Measurements from ENCODE around the gene MACROH2A2.
"Not testable (repeated sequence)": the region's sequence is repeated elsewhere in the genome, so short reads cannot be mapped to it uniquely, and the experiment has no call there.

The MACROH2A2 gene

DNA sequence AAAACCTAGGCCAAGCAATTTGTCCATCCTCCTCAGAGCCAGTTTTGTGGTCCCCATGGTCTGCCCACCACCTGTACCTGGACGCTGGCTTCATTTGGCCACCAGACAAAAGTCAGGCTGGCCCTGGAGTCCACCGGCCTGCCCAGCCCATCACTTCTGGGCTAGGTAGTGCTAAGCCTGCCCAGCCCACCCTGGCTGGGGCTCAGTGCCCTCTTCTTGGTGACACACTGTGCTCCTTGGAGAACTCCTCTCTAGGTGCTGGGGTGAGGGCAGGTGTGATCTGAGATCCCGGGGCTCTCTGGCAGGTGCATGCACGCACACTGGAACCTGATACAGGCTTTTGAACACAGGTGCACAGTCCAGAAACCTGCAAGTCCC, 78.9 kb downstream of the MACROH2A2 start:
- DNase-seq (ENCODE audit: low spot score) = no peak

DNA sequence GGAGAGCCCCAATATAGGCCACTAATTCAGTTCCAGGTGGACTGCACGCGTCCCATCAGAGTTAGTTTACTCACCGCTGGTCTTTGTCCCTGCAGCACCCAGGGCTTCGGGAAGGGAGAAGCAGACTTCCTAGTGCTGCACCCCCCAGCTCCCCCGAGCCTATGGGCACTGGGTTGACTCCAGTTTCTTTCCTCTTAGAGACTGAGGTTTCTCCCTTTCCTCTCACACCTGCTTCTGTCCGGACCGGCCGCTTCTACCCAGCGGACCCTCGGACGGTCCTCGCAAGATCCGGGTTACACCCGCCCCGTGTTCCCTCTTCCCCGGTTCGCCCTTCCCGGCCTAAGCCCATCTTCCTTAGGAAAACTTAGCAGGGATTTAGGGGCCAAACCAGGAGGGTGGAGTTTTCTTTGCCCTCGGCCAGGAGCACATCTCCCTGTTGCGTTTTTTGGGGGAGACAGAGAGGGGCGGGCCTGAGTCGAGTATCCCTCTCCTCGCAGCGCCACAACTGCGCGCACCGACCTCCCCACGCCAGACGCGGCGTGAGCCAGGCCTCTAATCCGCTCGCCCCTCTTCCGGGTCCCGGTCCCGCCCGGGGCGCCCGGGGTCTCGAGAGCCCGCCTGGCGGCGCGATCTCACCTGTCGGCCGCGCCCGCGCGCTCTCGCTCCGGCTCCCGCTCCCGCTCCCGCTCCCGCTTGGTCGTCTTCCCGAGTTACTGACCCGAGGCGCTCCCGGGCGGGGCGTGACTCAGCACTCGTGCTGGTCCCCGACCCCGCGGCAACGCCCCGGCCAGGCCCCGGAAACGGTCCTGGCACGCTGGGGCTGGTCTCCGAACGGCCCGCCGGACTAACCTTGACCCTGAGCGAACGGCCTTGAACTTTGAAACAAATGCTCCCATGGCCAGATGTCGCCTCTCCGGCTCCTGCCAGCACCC, 79.7 kb downstream of the MACROH2A2 start, which contains the start of gene AIFM2:
Gene AIFM2 (minus strand): TSS at position 728 of the 932 bp plus-strand sequence. CDS start 8,741 bp downstream, outside the sequence.
- DNase-seq (ENCODE audit: low spot score) = peak; percentile 95

DNA sequence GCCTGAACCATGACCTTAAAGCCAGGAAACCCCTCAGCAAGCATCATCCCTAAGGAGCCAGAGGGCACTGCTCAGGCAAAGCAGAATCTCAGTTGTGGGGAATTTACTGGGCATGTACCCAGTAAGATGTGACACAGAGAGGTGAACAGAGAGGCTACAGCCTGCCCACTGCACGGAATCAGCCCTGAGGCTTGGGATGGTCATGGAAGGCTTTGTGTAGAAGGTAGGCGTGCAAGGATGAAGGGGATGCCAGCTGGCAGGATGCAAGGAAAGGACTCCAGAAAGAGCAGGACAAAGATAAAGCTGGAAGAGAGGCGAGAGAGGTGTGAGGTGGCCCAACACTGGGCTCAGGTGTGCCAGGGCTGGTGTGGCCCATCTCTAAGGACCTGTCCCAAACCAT, 82.4 kb downstream of the MACROH2A2 start:
- no peak for DNase-seq (ENCODE audit: low spot score)

DNA sequence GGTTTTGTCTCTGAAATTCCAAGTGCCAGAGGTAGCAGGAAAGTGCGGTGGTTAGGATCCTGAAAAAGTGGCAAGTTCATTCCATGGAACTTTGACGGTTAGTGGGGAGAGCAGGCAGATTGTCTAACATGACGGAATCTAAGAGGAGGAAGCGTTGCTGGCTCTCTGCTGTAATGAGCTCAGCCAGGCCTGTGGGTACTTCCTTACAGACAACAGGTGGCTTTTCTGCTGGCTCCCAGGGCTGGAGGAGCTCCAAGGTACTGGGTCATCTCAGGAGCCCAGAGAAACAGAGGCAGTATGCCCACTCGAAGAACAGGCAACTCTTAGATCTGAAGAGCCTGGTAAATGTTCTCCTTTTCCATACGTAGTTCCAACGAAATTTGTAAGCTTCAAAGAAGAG, 83.0 kb downstream of the MACROH2A2 start:
- no peak for DNase-seq (ENCODE audit: low spot score)

DNA sequence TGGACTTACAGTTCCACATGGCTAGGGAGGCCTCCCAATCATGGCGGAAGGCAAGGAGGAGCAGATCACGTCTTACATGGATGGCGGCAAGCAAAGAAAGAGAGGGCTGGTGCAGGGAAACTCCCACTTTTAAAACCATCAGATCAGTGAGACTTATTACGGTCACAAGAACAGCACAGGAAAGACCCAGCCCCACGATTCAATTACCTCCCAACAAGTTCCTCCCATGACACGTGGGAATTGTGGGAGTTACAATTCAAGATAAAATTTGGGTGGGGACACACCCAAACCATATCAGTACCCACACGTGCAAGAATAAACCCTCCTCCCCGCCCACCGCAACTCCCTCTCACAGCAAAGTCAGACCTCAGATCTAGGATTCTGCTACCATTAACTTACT, 84.5 kb downstream of the MACROH2A2 start:
- no peak for DNase-seq (ENCODE audit: low spot score)

DNA sequence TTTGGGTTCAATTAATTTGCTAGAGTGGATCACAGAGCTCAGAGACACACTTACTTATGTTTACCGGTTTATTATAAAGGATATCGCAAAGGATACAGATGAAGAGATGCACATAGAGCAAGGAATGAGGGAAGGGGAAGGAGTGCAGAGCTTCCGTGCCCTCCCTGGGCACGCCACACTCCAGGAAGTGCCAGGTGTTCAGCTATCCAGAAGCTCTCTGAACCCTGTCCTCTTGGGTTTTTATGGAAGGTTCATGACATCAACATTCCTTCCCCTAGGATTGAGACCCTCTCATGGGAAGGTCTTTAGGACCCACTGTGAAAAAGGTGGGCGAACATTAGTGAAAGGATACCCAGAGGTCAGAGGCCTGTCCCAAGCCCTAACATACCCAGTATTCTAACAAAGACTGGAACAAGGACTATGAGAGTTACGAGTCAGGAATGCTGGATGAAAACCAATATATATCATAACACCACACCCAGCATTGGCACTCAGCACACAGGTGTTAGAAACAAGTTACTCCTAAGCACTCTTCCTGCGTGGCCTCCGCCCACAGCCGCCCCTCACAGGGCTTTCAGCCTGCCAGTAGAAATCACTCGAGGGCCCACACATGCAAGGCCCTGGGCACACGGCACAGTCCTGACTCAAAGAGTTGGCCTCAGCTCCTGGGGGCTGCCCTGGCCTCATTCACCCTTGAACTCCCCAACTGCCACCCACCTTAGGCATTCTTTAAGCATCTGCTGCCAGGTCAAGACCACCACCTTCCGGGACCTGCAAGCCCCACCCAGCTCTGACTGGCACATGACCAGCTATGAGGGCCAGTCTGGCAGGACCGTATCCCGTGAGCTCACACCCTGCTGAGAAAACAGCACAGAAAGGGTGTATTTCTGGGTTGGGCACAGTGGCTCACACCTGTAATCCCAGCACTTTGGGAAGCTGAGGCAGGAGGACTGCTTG, 85.6 kb downstream of the MACROH2A2 start:
- DNase-seq (ENCODE audit: low spot score) = no peak

DNA sequence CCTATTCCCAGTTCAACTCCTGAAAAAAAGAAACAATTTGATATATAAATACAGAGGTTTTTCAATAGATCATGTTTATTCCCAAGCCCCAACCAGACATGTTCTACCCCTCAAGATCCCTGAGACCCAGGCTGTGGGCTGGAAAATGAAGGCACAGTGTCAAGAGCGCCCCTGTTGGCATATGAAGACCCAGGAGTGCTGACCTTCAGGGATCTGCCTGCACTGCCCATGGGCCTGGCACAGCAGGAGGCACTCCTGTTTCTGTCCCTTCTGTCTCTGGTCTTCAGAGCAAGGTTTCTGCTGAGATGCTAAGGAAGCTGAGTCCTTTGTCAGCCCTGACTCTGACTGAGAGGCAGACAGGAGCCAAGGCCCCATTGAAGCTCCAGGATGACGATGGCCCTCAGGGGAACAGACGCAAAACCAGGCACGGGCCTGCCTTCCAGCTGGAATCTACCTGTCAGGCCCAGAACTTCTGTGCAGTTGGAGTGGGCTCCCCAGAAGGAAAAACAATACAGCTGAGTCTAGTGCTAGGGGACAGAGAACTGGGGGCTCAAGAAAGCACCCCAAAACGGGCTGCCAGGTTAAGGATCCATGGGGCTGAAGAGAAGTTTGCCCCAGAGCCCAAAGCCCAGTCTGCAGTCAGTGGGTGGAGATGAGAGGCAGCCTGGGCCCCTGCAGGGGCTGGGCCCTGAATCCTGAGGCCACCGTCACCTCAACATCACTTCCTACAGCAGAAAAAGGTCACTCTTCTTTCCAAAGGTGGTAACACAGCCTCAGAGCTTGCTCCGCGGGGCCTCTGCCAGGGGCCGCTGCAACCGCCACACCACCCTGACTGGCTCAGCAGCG, 86.7 kb downstream of the MACROH2A2 start:
- no peak for DNase-seq (ENCODE audit: low spot score)

DNA sequence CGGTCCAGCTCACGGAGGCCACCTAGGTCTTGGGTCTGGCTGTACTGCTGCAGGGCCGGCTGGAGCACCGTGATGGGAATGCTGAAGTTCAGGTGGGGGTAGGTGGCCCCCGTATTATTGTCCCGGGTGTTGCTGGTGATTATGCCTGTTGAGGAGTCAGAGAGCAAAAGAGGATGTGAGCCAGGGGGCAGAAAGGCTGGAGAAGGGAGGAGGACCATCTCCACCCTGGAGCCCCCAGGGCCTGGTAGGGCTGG, 87.3 kb downstream of the MACROH2A2 start:
- DNase-seq (ENCODE audit: low spot score) = no peak

DNA sequence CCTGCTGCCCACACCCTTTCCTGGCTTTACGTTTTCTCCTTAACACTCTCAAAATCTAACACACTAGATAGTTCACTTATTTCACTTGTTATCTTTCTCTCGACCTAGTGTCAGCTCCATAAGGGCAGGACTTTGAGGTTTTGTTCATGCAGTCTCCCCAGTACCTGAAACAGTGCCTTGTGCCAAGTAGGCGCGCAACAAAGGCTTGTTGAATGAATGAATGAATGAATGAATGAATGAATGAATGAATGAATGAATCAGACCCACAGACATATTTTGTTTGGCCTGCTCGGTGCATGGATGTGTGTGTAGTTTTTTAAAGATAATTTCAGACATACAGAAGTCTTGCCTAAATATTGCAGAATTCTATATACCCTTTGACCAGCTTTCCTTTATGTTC, 87.7 kb downstream of the MACROH2A2 start:
- DNase-seq (ENCODE audit: low spot score) = no peak

DNA sequence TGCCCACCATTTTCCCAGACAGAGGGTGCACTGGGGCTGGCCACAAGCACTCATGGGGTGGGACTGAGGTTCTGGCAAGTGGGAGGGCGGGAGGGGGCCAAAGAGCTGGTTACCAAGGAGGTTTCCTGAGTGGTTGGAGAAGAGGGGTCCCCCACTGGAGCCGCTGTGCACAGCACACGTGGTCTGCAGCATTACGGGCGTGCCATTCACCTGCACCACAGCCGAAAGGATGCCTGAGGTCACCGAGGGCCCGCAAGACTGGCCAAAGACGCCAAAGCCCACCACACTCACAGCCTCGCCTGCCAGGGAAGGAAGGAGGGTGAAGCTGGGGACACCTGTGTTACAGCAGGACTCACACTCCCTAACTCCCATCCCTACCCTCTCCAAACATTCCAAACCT, 89.9 kb downstream of the MACROH2A2 start:
- DNase-seq (ENCODE audit: low spot score) = no peak

DNA sequence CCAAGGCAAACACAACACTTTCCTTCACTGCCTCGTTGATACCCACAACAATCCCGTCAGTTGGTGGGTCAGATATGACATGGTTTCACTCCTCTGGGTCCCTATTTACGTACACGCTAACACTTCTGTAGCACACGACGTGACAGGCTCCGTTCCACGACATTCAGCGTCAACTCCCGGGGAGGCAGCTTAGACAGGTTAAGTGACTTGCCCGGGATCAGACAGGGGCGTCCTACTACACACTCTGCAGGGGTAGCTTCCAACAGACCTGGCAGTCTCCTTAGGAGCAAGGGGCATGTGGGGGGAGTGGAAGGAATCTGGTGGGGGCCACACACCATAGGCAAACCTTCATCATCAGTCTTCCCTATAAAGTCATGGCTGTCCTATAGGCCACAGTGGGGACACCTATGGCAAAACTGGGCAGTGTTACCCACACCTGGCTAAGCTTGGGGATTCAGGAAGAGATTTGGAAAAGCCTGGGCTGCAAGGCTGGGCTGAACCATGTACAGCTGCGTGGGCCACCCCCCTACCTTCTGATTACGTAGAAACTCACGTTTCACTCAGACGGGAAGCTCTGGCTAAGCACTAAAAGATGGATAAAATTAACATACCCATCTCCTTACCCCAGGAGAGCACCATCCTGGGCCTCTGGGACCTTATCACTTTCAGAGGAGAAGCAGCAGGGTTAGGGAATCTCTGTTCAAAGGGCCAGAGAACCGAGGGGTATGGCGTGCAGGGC, 91.9 kb downstream of the MACROH2A2 start:
- DNase-seq (ENCODE audit: low spot score) = no peak

DNA sequence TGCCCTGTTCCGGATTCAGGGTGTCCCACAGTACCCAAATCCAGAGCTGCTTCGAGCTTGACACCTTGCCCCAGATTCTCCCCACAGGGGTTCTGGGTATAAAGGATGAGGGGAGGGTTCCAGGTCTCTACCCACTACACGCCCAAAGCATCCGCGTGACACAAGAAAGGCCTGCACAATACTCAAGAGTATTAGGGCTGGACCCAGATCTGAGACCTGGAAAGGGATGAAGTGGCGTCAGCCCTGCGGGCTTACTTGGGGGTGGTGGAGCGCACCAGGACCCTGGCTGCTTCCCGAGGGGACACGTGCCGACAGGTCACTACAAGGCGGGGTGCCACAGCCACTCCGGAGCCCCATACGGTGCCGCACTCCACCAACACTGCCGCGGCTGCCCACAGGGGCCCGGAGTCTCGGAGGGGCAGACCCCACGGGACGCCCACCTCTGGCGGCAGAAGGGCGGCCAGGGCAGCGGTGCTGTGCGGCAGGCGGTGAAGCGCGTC, 92.6 kb downstream of the MACROH2A2 start:
- no peak for DNase-seq (ENCODE audit: low spot score)

DNA sequence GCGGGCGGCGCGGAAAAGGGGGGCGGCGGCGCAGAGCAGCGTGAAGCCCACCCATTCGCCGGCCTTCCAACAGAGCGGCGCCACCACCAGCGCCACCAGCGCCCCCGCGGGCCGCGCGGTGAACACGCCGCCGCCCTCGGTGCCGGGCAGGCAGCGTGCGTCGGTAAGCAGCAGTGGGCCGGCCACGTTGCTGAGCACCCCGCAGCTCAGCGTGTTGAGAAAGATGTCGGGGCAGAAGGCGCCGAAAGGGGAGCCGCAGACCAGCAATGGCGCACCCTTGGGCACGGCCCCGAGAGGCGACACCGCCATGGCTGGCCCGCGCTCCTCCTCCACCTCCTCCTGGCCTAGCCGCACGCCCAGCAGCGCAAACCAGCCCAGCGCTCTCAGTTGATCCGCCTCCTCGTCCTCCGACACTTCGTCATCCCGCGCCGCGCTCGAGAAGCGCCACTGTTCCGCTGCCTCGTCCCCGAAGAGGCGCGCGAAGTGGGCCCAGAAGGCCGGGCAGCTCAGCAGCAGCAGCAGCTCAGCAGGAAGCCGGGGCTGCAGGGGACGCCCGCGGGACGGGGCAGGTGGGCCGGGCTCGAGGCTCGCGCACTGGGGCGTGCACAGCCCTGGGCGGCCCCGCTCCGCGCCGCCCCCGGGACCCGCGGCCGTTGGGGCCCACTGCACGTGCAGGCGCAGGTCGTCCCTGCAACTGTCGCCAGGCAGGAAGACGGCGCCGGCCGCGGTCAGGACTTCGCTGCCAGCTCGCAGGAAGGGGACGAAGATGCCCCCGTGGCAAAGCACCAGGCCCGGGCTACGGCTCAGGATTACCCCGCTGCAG, 93.2 kb downstream of the MACROH2A2 start:
- DNase-seq (ENCODE audit: low spot score) = peak; percentile 77

DNA sequence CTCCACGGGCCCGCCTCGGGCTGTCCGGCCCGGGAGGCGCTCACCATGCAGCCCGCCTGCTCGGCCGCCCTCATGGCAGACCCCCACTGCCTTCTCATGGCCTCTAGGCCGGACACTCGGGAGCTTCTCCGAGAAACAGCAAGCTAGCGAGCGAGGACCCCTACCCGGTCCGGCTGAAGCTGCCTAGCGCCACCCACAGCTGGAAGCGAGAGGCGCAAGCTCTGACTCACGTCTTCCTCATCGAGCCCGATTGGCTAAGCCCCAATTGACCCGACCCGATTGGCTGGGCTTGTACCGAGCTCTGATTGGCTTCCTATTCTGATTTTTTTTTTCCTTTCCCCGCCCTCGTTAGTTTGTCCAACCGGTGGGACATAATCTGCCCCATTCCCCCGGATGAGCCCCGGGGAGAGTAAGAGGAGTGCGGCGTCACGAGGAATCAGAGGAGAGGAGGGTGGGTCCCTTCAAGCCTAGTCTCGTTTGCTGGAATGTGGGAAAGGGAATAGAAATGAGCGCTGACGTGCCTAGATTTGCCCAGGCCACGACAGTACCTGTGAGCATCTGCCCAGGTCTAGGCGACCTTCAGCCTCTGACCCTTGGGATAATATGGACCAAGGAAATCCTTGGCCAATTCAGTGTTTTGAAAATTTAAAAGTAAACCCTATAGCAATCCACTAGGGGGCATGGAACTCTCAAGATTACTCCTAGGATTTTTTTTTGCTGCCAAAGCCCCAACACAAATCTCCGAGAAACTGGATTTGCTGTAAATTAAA, 94.0 kb downstream of the MACROH2A2 start, which contains the start of gene TYSND1:
Gene TYSND1 (minus strand): TSS at position 212 of the 770 bp plus-strand sequence. CDS start 114 bp downstream, at position 98.
- peak; percentile 98 for DNase-seq (ENCODE audit: low spot score)

DNA sequence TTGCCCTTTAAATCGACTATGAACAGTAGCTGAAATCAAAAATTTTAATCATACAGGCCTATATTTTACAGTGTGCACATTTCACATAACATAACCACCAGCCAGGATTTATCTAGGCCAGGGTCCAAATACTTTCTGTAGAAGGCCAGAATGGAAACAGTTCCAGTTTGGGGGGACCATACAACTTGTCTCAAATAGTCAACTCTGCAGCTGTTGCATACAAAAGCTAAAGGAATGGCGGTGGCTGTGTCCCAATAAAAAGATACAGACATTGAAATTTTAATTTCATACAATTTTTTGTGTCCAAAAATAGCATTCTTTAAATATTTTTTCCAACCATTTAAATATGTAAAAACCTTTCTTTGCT, 94.6 kb downstream of the MACROH2A2 start:
- DNase-seq (ENCODE audit: low spot score) = no peak

DNA sequence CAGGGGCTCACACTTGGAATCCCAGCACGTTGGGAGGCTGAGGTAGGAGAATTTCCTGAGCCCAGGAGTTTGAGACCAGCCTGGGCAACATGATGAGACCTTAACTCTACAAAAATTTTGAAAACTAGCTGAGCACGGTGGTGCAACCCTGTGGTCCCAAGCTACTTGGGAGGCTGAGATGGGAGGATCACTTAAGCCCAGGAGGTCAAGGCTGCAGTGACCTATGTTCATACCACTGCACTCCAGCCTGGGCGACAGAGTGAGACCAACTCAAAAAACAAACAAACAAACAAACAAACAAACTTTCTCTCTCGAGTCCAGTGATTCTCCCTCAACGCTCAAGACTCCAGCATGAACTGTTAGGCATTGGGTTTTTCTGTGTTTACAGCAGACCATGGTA, 95.9 kb downstream of the MACROH2A2 start:
- no peak for DNase-seq (ENCODE audit: low spot score)

DNA sequence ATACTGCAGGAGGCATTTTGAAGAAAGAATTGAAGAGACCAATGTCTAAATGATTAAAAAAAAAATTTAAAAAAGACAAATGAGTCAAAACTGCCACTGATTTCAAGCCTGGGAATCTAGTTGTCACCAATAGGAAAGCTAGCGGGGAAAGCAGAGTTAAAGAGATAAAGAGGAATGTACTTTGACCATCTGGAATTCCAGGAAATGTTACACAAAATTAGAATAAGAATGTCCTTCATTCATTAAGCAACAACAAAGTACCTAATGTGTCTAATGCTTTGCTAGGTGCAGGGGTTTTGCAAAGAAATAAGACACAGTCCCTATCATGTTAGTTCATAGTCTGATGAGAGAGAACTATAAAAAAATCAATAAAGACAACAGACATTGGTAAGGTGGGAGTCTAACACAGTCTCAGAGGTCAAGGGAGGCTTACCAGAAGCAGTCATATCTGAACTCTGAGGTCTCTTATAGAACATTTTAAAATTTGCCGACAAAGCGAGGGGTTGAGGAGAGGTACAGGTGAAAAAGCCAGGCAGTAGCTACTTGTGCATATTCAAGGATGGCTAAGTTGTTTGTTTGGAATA, 102.7 kb downstream of the MACROH2A2 start:
- DNase-seq (ENCODE audit: low spot score) = no peak

DNA sequence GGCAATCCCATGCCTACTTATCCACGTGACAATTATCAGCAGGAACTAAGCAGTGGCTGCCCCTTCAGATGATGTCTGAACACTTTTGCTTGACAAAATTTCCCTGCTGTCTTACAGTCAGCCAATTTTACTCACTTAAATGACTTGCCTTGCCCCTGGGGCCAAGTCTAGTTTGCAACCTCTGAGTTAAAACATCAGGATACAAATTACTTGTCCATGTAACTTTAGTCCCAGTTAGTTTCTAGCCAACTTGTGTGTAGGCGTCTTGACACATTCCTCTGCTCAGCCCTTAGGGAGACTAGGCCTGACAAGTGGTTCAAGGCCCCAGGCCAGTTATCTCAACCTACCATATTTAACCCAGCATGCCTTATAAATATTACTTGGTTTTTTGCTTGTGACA, 105.5 kb downstream of the MACROH2A2 start:
- no peak for DNase-seq (ENCODE audit: low spot score)

DNA sequence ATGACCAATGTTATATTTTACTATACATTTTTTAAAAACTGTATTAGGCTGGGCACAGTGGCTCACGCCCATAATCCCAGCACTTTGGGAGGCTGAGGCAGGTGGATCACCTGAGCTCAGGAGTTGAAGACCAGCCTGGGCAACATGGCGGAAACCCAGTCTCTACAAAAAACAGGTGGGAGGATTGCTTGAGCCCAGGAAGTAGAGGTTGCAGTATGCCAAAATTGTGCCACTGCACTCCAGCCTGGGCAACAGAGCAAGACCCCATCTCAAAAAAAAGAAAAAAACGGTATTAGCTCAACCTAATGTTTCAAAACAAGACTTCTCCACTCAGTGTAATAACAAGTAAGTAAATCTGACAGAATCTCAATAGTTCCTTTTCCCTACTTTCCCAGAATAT, 106.7 kb downstream of the MACROH2A2 start:
- DNase-seq (ENCODE audit: low spot score) = not testable (repeated sequence)

Measured in GM03348 (cell line).